GM21515 (cell line): ENCODE measurements around the gene TDP1.
A peak's percentile ranks its signal among the peaks of the same experiment; 100 is the strongest.

ENCODE experiments used
- ATAC-seq: cut with Tn5 transposase; IDR thresholded peaks from one replicate; pipeline ENCODE4 v1.9.1; 2021; ENCODE audit not compliant: unreplicated experiment

TDP1 gene

DNA sequence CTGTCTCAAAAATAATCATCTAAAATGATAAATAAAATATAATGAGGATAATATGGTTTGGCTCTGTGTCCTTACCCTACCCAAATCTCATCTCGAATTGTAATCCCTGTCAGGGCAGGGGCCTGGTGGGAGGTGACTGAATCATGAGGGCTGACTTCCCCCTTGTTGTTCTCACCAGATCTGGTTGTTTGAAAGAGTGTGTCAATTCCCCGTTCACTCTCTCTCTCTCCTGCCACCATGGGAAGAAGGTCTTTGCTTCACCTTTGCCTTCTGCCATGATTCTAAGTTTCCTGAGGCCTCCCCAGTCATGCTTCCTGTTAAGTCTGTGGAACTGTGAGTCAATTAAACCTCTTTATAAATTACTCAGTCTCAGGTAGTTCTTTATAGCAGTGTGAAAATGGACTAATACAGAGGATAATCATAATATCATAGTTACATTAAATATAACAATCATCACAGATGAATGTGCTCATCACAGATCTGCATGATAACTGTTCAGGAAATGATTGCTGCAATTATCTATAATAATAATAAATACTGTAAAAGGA, 13.8 kb upstream of the TDP1 start:
- no peak for ATAC-seq

DNA sequence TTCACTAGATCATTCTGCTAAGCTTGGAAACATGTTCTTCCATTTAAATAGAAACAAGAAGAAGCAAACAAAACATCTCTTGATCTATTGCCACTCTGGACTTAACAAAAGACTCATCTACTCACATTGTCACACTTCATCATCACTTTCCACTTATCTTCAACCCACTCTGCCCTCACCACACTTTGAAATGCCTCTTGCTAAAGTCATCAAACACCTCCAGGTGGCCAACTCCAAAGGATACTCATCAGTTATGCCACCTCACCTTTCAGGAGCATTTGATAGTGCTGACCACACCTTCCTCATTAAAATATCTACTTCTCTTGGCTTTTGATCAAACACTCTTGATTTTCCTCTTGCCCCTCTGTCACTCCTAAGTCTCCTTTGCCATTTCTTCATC, 8.4 kb upstream of the TDP1 start:
- ATAC-seq = no peak

DNA sequence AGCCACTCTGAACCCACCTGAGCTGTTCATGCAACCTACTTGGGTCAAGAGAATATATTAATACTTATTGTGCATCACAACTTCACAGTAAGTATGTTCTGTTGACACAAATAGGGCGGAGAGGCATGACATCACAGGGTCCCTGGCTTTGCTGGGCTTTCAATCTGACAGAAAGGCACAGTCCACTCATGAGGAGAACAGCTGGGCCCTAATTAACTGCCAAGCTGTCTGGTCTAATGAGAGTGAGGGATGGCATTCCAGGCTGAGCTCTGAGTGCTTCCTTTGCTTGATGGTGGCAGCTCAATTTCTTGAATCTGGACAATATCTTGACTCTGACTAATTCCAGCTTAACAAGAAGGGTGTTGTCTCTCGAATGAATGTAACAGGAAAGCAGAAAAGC, 3.2 kb upstream of the TDP1 start:
- no peak for ATAC-seq

DNA sequence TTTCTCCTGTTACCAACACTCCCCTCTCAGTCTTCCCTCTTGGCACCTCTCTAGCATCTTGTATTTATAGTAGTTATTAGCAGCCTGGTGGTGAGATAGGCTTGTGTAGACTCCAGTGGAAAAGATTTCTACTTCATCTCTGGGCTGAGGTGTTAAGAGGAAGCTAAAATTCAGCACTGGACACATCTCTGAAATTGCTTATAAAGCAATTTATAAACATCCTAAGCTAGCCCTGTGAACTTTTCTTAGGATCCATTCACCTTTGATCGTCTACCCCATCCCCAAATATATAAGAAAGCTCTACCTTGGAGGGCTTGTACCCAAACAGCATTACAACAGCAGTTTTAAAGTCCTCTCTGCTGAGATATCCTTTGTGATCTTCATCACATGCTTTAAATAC, 2.1 kb upstream of the TDP1 start:
- no peak for ATAC-seq

DNA sequence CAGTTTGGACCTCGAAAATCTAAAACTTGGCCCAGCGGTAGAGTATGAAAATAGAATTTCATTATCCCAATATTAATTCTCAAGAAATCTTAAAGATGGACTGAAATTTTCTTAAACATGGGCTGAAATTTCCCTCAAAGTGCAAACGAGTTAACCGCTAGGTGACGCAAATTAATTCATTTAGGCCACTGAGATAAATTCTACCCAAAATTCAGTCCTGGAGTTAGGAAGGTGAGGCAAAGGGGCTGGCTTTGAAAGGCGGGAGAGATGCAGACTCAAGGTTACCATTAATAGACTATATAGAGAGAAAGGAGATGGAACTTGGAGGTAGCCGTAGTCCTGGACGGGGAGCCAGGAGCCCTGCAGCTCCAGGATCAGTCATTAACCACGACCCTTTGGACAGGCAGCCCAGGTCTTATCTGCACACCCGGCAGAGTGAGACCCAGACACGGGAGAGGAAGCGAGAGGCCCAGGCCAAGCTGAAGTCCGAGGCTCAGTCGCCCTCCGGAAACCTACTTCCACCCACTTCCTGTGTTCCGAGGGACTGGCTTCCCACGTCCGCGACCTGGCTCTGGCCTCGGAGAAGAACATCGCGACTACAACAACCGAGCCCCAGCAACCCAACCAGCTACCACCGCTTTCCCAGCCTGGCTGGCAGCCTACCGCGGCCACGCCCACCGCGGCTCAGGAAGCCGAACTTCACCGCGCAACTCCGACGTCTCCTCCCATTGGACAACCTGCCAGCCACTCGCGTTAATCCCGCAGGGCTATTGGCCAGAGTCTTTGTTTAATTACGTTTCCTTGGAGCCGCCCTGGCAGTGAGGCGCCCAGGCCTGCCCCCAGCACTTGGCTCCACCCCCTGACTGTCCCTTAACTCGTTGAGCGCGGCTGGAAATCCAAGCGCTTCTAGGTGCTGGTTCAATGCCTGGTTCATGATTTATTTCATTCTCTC, 1.4 kb upstream of the TDP1 start, which contains the start of gene EFCAB11:
Gene EFCAB11, minus strand, starts transcription at position 661 of the 952 bp plus-strand sequence. Its CDS starts 70 bp downstream, at position 591.
- peak; percentile 84 for ATAC-seq

DNA sequence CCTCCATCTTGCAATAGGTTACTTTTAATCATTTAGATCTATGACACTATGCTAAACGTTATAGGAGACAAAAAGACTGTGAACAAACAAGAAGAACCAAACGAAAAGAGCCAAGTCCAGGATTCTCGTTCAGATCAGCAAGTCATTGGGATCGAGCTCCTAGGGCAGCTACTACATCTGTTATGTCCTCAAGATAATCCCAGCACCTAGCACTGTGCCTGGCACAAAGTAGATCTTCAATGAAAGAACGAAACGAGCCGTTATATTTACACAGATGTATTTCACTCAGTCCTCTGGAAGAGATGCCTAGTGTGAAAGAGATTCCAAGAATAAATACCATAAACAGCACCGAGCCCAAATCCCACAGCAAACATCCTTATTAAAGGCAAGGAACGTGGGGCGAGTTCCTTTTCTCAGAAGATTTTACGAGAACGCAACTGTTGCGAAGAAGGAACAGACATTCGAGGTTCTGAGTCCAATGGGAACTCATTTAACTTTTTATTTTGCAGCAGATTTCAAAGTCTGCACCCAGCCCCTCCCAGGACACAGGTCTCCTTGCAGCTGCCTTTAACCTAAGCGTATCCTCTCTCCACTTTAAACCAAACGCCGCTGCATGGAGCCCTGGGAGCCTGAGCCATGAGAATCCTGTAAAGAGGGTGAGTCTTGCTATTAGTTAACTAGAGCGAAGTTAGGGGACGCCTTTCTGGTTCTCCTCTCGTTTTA, 544 bp upstream of the TDP1 start:
- peak; percentile 12 for ATAC-seq

DNA sequence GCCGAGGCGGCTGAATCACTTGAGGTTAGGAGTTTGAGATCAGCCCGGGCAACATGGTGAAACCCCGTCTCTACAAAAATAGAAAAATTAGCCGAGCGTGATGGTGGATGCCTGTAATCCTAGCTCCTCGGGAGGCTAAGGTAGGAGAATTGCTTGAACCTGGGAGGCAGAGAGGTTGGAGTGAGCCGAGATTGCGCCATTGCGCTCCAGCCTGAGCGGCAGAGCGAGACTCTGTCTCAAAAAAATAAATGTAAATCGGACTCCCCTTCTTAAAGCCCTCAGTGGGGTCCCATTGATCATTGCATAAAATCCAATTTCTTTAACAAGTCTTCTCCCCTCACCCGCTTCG, 908 bp downstream of the TDP1 start:
- ATAC-seq = no peak

DNA sequence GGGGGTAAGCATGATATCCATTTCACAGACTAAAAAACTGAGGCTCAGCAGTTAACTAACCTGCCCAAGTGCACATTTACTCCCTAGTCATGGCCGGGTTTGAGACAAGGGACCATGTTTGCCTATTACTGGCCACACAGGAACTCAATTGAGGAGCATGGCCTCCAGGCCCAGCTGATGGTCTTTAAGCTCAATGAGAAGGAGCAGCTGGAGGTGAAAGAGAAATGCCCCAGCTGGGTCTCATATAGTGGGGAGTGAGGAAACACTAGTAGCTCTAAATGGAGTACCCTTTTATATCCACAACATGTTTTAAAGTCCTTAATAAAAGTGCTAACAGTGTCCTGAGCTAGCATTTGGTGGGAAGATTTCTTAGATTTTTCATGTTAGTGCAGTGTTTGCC, 1.6 kb downstream of the TDP1 start:
- no peak for ATAC-seq

DNA sequence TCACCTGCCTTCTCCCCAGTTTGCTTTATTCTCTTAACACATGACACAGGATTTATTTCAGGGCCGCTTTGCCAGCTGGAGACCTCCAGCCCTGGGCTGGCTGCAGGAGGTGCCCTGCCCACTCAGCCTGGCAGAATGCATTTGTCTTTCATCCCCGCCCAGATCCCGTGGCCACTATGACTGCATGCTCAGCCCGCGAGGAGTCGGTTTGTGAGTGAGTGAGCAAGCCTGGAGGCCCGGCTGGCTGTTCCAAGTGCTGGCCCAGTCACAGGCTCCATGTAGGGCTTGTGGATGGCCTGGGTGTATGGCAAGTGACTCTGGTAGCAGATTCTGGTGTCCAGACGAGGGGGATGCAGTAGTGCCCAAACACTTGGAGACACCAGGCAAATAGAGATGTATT, 2.1 kb downstream of the TDP1 start:
- ATAC-seq = no peak

DNA sequence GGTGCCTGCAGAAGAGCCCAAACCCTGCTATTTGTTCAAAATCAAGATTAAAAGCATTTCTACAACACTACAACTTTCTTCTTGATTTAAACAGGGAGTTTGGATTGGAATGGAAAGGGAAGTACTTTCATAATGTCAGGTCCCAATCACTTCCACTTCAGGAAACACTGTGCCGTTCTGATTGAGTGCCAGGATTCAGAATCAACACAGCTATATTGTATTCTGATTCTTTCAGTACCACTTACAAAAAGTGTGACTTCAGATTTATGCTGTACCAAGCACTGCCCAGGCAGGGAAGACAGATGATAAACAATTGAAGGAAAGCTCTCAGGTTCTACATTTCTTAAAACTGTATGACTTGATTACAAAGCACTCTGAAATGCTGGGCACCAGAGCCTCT, 3.2 kb downstream of the TDP1 start:
- no peak for ATAC-seq

DNA sequence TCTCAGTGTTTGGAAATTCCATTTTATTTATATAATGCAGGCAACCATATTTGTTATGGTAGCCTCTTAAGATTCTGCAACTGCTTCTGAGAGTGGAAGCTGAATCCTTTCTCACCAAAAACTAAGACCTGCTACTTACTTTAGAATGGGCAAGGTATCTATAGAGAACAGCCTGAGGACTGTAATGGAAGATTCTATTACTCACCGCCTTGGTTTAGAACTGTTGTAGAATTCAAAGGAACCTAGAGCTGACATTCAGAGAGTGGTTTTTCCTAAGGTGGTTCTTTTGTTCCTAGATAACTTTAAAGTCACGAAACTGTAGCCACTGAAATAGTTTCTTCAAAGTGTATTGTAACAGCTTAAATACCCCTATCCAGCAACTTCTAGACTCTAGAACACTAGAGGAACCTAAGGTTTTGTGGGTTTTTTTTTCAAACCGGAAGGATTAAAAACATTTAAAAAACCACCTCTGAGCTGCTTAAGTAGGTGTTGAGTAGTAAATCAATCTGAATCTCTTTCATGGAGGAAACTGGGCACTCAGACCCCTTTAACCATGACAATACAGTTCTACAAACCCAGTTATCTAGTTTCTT, 4.2 kb downstream of the TDP1 start:
- no peak for ATAC-seq

DNA sequence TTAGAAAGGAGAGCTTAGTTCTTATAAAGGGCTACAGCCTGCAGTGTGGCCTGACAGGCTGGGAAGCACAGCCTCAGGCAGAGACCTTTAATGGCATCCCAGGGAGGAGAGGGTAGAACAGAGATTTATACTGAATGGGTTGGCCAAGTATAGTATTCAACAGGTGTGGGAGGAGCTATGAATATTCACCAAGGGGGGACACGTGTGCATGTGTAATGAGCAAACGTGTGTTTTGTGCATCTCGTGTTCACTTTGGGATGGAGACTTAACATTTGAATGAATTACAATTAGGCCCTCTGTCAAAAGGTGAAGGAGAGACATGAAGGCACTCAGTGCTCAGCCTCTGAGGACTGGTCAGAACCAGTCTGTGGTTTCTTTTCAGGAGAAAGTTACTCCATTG, 5.2 kb downstream of the TDP1 start:
- ATAC-seq = no peak

DNA sequence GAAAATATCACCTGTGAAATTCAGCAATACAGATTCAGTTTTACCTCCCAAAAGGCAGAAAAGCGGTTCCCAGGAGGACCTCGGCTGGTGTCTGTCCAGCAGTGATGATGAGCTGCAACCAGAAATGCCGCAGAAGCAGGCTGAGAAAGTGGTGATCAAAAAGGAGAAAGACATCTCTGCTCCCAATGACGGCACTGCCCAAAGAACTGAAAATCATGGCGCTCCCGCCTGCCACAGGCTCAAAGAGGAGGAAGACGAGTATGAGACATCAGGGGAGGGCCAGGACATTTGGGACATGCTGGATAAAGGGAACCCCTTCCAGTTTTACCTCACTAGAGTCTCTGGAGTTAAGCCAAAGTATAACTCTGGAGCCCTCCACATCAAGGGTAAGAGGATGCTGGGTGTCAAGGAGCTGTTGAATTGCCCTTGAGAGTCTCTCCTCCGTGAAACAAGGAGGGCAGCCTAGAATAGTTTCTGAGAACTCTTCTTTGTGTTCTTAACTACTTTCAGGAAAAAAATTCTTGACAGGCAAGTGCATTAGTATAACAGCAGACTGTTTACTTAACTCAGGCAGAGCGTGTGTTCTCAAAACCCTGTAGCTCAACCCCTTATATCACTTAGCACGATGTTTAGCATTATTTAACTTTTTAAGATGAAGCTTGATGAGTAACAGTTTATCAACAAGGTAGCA, 7.7 kb downstream of the TDP1 start:
- ATAC-seq = no peak

DNA sequence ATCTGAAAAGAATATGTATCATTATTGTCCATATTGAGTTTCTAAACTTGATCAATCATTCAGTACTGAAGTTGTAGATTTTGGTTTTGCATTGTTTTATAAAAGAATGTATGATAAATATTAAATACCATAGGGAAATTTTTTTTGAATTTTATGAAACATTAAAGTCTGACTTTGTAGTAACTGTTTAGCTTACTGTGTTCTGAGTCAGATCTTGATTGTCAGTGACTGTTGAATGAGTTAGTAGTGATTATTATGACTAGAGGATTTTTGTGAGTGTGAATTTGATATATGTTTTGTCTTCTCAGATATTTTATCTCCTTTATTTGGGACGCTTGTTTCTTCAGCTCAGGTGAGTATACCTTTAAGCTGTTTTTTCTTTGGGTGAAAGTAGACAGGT, 10.1 kb downstream of the TDP1 start:
- no peak for ATAC-seq

DNA sequence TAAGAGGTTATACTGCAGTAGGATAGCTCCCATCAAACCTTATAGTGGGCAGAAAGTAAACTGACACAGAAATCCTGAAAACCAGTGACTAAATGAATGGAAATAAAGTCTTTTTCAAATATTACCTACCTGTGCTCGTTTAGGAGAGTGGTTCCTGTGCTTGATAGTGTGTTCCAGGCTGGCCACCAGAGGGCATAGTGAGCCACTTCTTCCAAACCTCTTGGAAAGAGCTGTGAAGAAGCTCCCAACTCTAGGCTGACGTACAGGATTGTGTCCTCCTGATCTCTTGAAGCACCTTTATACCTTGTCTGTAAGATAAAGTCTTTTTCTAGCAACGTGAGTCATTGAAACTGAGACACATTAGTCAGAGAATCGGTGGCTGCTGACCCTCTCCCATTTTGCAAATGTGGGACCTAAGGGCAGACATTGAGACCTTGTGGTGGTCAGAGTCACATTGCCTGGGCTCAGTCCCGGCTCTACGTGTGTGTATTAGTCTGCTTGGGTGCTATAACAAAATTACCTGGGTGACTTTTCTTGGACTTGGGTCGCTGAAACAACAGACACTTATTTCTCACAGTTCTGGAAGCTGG, 17.6 kb downstream of the TDP1 start:
- ATAC-seq = no peak

DNA sequence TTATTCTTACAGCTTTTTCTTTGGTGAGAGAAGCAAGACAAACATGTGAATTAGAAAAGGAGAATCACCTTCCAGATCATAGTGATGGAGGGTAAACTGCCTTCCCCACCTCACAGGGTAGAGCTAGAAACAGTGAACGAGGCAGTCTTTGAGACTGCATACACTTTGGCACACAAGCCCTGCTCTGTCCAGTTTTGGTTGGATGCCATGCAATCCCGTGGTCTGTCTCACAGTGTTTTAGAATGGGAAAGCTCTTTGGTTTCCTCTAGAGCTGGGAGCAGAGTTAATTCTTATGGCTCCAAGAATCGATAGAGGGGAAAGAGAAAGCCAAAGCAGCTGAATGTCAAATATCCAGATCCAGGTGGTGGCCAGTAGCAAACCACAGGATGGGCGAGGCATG, 21.9 kb downstream of the TDP1 start:
- ATAC-seq = no peak

DNA sequence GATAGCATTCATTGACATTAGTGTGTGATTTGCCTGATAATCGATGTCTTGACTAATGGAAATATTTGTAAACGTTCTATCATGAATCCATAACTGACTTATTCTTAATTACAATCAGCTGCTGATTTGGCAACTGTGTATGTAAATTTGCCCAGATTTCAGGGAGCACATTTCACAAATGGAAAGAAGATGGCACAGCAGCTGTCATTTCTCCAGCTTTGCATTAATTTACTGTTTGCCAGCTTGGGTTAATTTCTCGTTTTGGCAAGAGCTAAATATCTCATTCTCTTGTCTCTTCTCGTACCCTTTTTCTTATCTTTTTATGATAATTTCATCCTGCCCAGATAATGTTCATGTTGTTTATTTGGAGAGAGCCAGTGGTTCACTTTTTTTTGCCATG, 22.9 kb downstream of the TDP1 start:
- no peak for ATAC-seq

DNA sequence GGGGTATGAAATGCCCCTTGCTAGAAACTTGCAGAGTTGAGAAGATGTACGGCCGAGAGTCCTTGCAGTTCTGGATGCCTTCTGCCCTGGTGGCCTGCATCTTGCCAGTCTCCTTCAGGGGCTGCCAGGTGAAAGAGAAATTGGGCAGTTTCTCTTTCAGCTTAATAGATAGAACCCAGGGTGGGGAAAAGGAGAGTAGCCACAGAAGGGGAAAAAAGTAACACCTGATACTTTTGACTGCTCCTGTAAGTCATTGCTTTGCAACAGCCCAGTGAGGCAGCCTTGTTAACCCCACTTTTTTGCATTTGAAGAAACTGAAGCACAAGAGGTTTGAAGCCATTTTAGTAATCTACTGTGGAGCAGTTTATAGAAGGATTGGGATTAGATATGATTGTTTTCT, 27.6 kb downstream of the TDP1 start:
- no peak for ATAC-seq

DNA sequence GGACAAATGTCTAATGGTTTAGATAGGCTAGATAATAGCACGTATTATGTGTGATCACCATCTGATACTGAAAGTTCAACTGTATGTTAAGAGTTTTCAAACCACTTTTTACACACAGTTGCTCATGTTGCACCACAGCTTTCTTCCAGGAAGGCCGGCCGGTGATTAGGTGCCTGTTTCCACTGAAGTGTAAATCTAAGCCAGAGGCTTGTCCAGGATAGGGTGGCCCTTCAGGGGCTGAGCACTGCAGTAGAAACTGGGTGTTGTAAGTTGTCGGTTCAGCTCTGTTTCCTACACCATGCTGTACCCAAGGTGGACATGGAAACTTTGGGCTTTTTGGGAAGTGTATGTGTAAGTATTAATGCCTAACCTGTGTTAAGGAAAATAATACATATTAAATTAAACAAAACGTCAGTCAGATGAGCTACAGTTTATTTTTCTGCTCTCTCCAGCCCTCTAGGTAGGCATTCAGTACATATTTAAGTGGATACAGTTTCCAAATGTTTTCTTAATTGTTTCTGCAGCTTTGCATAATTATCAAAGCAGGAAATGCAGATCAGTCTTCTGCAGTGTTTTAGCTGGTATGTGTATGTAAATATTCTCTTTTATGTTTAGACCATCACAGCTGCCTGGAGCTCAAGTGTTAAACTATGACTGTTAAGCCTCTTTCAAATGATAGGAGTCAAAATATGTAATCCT, 30.9 kb downstream of the TDP1 start:
- no peak for ATAC-seq

DNA sequence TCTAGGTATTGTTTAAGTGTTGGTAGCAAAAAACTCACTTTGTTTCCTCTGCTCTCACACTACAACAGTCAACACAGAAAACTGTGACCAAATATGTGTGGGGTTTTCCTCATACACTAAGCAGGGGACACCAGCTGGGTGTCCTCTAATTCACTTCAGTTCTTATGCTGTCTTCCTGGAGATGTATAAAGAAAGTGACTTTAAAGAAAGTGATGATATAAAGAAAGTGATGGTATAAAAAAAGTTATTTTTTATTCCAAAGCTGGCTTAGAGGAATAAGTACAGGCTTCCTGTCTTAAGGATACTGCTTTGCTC, 31.4 kb downstream of the TDP1 start:
- no peak for ATAC-seq
